Retina (tissue), 1 donor: Measurements from ENCODE around the gene TNP1.

Experiments
- DNase-seq: peaks from one replicate; pipeline ENCODE4 v3.0.0-alpha.2; 2016

TNP1 gene

DNA sequence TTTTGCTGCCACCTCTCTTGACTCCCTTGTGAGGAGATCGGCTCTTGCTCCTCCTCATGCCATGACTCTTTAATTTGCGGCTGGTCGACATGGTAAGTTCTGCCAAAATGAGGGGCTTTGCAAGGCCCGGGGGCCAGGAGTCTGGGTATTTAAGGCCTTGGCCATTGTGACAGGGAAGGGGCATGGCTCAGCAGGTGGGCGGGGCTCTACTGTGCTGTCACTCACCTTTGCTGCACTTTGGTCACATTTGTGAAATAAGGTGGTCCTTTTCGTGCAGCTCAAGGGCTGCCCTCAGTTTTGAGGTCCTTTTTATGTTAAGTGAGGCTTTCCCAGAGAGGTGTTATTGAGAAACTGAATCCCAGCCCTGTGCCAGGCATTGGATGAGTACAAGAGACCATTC lies at the start of gene TNP1:
Gene TNP1 (minus strand): TSS at position 121 of the 400 bp plus-strand sequence. CDS start 30 bp downstream, at position 91.
- DNase-seq = no peak

DNA sequence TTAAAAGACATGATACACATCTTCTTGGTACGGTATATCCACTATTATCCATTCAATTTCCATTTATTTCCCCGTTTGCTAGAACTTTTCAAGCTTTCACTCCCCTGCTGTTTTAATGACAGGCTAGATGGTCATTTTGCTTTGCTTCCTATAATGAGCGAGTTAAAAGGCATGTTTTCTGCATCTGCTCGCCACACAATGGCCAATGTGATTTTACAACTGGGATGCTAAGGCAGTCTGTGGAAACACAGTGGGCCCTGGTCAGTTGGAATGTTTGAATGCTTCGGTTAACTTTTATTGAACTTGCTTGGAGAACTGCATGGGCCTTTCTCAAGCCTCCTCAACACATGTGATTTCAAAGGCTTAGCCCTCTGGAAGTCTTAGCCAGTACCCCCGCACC lies 48.4 kb upstream of the TNP1 start:
- DNase-seq = peak; percentile 38

DNA sequence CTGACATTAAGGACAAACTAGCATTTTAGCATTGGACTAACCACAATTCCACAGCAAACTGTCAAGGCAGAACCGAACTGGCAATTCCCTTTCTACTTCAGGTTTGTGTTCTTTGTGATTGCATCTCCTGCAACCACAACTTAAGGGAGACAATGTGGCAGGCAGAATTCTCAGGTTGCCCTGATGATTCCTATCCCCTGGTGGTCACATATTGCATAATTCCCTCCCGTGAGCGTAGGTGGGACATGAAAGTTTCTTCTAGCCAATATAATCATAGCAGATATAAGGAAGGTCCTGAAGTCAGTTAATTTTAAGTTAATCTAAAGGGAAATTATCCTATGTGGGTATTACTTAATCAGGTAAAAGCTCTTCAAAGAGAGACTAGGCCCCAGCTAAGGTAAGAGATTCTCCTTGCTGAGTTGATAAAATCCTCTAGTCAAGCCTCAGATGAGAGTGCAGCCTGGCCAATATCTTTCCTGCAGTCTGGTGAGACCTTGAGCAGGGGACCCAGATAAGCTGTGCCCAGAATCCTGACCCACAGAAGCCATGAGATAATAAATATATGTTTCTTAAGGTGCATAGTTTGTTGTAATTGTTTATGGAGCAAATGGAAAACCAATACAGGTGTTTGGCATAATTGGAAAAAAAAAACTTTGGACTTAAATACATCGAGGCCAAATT lies 45.9 kb upstream of the TNP1 start:
- no peak for DNase-seq

GRCh38 chr2:216904974-216905373 lies 45.1 kb upstream of the TNP1 start:
- DNase-seq = no peak

DNA sequence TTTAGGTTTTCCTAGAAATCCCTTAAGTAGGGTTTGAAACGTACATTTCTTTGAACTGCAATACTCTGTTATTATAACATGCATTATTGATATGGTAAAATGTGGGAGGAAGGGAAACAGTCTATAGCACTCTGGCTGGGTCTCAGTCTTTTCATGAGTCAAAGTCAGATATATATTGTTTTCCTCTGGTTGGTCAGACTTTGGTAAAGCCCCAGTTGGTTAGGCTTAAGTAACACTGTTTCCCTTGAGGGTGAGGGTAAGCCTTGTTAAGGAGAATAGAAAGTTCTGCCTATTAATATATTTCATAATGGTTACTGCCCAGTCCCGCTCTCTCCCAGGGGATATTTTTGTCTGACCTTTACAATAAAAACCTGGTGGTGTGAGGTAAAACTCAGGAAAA lies 44.7 kb upstream of the TNP1 start:
- DNase-seq = no peak

DNA sequence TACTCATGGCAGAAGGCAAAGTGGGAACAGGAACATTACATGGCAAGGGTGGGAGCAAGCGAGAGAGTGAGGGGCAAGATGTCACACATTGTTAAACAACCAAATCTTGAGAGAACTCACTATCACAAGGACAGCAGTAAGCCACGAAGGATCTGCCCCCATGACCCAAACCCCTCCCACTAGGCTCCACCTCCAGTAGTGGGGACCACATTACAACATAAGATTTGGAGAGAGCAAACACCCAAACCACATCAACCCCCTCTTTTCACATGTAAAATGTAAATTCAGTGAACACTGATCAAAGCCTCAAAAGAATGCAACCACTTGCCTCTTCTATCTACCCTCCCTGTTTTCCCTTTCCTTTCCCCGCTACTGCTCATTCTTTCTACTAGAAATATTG lies 43.6 kb upstream of the TNP1 start:
- DNase-seq = no peak

- no peak for DNase-seq
These were observed 41.4 kb upstream of the TNP1 start for GRCh38 chr2:216901273-216901672.

GRCh38 chr2:216900406-216900805 lies 40.5 kb upstream of the TNP1 start:
- no peak for DNase-seq

- no peak for DNase-seq
These were observed 37.8 kb upstream of the TNP1 start for GRCh38 chr2:216897561-216898203.

DNA sequence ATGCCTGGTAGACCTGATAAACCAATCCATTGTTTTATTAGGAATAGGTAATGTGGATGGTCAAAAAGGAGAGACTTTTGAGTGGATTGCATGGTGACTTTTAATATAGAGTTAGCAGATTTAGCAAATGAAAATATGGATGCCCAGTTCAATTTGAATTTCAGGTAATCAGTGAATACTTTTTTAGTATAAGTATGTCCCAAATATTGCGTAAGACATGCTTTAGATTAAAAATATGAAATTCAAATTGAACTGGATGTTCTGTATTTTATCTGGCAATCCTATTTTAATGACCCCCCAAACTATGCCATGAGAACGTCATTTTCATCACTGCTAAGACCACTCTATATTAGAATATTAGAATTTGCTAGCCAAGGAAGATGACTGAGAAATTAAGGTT lies 30.3 kb upstream of the TNP1 start:
- no peak for DNase-seq

DNA sequence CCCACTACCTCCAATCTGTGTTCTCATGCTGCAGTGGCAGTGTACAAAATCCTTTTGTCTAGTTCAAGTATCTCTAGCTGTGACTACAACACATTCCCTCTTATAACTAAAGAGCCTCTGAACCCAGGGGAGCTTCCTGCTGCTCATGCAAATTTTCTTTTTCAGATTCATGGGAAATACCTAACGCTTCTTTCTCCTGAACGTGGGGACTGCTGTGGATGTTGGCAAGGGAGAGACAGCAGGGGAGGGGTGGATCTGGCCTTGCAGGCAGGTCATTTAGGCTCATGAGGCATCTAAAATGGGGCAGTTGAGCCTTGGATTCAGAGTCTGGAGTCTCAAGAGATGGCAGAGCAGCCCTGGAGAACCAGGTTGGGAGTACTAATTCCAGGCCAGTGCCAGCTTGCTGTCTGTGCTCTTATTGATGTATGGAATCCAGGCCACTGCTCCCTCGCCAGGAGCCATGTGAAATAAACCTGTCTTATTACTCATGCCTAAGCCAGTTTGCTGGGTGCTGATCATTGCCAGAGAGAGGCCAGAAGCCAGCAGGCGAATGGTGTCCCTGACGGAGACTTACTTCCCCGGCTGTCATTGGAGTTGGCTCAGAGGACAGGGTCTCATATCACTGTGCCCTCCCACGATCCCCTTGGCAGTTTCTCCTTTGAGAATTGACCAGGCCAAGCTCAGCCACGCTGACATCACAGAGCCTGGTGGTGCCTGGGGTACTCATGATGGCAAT lies 29.2 kb upstream of the TNP1 start:
- DNase-seq = no peak

- DNase-seq = no peak
These were observed 28.2 kb upstream of the TNP1 start for GRCh38 chr2:216888081-216888480.

- DNase-seq = no peak
These were observed 27.3 kb upstream of the TNP1 start for GRCh38 chr2:216887138-216887537.

DNA sequence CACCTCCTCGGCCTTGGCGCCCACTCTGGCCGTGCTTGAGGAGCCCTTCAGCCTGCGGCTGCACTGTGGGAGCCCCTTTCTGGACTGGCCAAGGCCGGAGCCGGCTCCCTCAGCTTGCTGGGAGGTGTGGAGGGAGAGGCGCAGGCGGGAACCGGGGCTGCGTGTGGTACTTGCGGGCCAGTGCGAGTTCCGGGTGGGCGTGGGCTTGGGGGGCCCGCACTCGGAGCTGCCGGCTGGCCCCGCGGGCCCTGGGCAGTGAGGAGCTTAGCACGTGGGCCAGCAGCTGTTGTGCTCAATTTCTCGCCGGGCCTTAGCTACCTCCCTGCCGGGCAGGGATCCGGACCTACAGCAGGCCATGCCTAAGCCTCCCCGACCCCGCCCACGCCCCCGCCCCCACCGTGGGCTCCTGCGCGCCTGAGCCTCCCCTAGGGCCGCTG lies 25.3 kb upstream of the TNP1 start:
- no peak for DNase-seq

DNA sequence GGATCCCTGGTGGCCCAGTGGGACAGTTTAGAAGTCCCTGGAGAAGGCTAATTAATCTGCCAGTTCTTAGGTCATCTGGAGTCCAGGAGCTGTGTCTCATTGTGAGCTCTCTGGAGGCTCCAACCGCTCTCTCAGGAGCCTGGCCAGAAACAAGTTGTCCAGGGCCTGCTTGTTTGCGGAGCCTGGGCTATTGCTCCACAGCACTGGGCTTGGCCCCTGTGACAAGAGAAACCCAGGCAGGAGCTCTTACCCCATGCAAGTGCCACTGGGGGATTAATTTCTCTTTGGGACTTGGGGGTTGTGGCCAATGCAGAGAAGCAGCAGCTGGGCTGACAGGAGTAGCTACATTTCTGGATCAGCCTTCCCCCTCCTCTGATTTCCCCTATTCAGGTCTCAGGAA lies 24.5 kb upstream of the TNP1 start:
- DNase-seq = no peak

GRCh38 chr2:216882876-216883275 lies 23.0 kb upstream of the TNP1 start:
- no peak for DNase-seq

DNA sequence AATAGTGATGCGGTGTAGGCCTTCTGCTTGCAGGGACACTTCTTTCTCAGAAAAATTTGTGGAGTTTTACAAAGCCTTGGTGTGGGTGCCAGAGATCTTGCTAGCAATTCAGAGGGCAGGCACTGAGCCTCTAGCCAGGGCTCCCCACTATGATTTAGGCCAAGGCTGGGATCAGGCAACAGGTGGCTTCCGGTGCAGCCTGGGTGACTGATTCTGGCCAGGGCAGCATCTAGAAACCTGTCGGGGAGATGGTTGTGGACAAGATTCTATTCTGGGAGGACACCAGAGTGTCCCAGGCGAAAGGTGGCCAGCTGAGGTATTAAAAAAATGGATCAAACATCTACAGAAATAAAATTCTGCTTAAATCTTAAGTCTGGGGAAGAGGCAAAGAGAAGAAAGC lies 21.5 kb upstream of the TNP1 start:
- DNase-seq = no peak

- no peak for DNase-seq
These were observed 20.8 kb upstream of the TNP1 start for GRCh38 chr2:216880509-216881184.

DNA sequence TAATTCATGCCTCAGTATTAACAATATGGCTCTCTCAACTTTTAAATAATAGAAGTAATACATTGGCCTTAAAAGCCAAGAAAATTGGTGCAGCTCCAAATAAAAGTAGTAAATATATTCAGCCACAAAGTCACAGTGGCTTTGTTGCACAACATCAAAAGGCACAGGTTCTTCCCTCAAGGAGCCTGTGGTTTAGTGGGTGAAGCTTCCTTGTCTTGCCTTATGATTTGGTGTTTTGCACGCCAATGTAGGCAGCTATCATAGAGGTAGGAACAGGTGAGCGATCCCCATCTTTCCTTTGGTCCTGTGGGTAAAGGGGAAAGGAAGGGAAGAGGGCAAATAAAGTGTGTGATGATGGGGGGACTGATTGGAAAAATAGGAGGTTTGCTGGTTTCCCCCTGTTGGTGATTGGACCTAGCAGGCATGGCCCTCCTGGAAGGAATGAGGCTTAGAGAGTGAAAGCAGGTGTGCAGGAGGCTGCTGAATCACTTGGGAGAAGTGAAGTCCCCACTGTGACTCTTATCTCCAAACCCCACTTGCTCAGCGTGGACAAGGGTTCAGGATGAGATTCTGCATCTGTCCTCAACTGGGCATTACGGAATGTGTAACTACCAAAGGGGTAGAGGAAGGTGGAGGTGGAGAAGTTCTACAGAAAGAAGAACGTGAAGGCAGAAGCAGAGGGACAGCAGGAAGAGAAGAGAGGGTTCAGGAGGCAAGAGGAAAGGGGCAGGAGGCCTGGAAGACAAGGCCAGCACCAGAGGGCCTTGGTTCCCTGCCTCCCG lies 20.1 kb upstream of the TNP1 start:
- DNase-seq = no peak

DNA sequence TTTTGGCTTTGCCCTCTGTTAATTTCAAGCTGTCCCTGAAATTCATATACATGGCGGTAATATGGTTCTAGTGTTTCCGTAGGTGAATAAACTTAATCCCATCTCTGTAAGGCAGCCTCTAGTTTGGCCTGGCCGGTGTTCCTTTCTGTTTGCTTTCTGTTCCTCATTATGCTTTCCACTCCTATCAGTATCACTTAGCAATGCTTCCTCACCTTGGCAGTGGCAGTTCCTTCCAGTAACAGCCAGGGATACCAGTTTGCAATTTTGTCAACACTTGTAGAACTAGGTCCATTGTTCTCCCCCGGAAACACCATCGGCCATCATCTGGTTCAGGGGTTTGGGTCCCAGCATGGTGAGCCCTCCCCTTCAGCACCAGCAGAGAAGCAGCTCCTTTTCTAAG lies 18.2 kb upstream of the TNP1 start:
- DNase-seq = no peak

DNA sequence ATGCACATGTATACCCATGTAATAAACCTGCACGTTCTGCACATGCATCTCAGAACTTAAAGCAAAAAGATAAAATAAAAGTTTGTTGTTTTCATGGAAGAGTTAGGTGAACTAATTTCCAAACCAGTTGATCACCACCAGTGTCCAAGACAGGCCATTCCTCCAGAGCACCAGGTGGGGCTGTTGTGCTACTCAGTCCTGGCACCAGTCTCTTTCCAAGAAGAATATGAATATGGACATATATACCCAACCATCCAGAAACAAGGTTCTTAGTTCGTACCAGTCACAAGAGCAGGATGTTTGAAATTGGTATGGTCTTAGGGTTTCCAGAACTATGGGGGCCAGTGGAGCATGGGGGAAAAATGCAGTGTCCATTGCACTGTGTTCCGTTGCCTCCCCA lies 17.2 kb upstream of the TNP1 start:
- DNase-seq = no peak

- no peak for DNase-seq
These were observed 16.0 kb upstream of the TNP1 start for GRCh38 chr2:216875862-216876261.

DNA sequence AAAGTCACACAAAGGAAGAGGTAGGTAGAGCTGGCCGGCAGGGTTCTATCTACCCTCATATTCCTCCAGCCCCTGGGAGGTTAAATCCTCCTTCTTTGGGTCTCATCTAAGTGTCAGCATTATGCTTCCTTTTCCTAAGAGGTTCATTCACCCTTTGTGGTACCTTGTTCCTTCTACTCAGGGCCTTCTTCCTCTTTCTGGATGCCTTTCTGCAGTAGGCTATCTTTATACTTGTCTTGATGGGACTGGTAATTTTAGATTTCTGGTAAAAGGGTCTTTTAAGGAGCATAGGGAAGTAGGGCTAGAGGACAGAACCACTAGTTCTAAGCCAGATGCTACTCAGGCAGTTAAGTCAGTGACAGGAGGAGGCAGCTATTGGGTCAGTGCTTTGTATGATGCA lies 13.7 kb upstream of the TNP1 start:
- no peak for DNase-seq
